ENCODE measurements around the gene FAM222A. TPM values are rescaled to one million over a fixed set of nuclear protein-coding genes. Genes with fewer than 3 reads are reported as not detected.
"Not testable (repeated sequence)": the region's sequence is repeated elsewhere in the genome, so short reads cannot be mapped to it uniquely, and the experiment has no call there.

The FAM222A gene
- total RNA-seq, 1 experiment from 2014 or later, result 0.24 TPM

DNA sequence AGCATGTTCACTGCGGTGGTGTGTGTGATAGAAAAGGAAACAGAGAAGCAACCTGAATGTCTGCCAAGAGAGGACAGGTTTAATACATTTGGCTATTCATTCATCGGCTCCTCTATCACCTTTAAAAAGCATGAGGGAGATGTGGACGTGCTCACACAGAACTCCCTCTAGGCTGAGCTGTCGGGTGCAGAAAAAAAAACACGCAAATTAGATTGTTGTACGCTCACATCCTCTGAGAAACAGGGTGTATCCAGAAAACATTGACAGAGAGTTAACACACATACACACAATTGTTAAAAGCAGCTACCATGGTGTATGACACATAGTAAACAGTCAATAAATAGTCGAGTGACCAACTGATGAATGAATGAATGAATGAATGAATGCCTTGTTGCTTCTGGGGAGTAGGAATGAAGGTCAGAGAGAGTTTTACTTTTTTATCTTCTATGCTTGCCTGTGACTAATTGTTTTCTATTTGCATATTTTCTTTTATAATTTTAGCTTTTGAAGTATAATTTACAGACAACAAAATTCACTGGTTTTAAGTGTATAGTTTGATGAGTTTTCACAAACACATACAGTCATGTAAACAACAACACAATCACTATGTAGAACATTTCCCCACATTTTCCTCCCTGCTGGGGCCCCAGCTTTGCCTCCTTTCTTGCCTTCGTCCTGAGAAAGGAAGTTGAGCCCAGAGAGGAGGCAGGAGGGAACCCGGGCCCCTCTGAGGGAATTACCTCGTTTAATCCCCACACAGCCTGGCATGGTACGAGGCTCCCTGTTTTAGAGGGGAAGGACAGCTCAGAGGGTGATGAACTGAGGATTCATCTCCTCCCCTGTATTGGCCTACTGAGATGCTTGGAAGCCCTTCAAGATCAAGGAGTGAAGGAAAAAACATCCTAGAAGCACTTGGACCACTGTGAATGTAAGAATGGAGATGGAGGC is 19.7 kb upstream of the FAM222A start:
- no peak for DNase-seq (ENCODE audit: low read depth)

DNA sequence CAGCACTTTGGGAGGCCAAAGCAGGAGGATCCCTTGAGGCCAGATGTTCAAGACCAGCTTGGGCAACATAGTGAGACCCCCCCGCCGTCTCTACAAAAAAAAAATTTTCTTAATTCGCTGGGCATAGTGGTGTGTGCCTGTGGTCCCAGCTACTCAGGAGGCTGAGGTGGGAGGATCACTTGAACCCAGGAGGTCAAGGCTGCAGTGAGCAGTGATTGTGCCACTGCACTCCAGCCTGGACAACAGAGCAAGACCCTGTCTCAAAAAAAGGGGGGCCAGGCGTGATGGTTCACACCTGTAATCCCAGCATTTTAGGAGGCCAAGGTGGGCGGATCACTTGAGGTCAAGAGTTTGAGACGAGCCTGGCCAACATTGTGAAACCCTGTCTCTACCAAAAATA is 19.0 kb upstream of the FAM222A start:
- not testable (repeated sequence) for DNase-seq (ENCODE audit: low read depth)

DNA sequence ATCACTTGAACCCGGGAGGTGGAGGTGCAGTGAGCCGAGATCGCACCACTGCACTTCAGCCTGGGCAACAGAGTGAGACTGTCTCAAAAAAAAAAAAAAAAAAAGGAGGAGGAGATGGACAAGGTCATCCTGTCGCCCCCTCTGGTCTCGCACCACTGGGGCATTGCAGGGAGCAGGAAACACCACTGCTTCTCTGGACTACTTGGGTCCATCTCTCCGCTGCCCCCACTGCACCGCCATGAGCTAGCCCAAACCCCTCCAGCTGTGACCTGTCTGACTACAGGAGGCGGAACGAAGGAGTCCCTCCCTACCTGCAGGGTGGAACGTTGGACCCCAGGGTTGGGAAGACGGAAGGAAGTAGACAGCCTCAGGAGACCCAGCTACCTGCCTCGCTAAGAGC is 18.2 kb upstream of the FAM222A start:
- no peak for DNase-seq (ENCODE audit: low read depth)

DNA sequence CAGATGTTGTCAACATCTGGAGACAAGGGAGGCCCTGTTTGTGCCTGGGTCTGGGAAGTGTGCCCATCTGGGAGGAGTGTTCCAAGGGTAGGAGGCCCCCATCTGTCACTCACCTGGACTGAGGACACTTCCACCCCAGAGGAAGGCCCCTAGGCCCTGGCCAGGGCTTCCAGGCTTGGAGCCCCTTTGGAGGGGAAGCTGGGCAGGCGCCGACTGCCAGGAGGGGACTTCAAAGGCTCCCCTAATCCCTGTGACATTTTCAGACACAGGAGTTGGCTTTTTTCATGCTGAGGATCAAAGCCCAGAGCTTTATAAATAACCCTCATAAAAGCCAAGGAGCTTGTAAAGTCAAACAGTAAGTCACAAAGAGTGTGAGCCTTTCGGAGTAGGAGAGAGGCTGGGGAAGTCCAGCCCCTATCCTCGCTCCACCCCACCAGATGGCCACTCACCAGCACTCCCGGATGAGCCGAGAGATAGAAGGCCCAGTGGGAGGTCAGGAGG is 17.6 kb upstream of the FAM222A start:
- no peak for DNase-seq (ENCODE audit: low read depth)

DNA sequence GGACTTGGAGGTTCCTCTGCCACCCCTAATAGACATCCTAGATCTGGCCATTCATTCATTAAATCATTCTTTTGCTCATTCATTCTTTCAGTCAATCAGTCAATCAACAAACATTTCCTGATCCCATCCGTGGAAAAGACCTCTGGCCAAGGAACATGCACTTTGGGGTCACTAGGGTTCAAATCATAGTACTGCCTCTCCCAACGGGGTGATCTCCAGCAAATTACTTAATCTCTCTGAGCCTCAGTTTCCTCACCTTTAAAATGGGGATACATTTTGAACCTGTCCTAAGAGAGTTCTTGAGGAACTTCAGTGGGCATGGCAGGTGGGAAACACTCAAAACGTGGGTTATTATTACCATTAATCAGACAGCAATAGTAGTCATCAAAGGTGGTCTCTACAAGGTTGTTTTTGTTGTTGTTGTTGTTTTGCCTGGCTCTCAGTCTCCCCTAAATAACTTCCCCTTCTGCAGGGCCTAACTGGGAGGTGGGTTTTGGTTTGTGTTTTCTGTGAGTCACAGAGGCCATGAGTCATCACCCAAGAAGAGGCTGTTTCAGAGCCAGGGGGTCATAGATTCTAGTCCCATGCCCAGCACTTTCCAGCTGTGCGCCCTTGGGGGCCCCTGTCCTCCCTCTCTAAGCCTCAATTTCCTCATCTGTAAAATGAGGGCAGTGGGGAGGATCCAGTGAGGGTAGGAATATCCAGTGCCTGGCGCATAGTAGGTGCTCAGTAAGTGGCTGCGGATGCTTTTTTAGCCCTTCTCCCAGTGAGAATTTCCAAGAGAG is 16.9 kb upstream of the FAM222A start:
- peak; percentile 44 for DNase-seq (ENCODE audit: low read depth)

DNA sequence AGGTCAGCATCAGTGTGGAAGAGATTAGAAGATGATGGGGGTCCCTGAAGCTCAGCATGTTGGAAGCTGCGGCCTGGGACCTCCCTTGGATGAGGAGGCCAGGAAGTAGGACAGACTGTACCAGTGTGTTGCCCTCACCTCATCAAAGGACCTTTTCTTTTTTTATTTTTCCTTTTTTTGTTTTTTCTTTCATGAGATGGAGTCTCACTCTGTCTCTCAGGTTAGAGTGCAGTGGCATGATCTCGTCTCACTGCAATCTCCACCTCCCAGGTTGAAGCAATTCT is 16.4 kb upstream of the FAM222A start:
- DNase-seq (ENCODE audit: low read depth), result no peak

DNA sequence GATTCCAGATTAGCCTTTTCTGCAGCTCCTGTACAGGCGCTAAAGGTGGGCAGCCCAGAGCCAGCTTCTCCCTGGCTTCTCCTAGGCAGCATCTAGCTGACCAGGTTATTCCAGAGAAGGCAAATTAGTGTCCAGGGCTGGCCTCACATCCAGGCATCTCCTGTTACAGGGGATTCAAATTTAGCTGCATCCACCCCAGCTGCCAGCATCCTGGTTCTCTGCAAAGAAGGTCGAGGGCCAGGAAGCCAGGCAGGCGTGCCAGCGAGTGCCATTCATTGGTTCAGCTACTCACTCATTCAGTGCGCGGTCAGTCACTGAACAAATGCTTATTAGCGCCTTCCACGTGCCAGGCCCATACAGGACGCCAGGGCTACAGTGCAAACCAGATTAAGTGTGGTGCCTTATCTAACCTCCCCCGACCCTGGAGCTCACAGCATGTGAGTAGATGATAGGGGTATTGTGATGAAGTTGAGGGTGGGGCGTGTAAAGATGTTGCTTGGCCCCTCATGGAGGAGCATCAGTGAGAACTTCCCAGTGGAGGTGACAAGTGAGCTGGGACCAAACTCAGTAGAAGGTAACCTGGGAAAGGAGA is 15.7 kb upstream of the FAM222A start:
- no peak for DNase-seq (ENCODE audit: low read depth)

DNA sequence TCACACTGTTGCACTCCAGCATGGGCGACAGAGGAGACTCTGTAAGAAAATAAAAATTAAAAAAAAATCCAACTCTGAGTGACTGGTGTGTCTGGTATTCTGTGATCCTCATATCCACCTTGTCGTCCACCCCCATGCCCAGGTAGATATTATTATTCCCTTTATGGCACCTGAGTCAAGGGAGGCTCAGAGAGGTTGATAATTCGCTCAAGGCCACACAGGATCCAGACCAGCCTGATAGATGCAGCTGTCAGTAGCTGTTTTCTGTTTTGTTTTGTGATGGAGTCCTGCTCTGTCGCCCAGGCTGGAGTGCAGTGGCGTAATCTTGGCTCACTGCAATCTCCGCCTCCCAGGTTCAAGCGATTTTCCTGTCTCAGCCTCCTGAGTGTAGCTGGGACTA is 14.8 kb upstream of the FAM222A start:
- no peak for DNase-seq (ENCODE audit: low read depth)

DNA sequence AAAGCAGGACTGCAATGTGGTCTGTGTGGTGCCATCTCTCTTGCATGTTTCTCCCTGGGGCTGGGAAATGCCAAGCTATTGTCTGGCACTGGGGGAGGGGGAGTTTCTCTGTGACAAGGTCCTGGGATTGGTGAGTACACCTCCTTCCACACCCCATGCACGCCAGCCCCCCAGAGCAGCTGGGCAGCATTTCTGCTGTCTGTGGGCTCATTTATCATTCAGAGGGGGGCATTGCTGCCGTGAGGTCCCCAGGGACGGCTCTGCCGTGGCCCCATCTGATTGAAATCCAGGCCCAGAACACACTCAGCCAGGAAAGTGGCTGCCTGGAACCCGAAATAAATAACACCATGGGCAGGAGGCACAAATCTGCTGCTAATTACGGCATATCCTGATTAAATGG is 12.6 kb upstream of the FAM222A start:
- no peak for DNase-seq (ENCODE audit: low read depth)

DNA sequence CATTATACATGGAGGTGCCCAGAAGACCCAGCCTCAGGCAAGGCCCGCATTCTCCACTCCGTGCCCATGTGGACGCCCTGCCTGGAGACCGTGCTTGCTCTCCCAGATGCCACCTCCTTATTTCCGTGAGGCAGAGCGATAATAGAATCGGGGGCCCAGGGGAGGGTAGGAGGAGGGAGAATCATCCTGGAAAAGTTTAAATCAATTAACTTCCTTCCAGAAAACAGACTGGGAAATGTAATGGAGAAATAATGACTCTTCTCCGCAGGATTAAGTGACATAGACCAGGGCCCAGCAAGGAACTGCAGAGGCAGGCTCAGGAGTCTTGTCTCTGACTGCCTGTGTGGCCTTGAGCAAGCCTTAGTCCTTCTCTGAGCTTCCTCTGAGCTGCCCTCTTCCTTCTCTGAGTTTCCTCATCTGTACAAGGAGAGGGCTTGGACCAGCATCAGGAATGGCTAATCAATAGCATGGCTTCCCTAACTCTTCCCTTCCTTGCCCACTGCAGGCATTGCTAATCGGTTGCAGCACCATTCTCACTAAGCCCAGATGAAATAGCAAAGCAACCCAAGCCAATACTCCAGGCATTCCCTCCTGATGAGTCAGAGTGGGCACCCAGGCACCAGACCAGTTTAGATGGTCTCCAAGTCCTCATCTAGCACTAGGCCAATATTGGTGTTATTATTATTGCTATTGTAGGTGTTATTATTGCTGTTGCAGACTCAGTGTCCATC is 11.3 kb upstream of the FAM222A start:
- no peak for DNase-seq (ENCODE audit: low read depth)

DNA sequence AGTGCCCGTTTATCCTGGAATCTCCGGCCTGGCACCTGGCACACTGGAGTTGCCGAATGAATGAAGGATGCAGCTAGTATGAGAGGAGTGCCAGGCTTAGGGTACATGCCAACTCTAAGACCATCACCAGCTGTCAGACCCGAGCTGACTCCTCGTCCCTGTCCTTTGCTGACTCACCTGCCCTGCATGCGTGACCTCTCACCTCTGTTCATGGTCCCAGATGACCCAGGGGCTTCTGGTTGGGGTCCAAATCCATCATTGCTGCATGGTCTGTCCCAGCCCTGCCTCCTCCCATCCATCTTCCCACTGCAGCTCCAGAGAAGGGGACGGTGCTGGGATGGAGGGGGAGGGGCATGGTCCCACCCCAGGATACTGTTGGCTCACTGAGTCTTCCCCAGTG is 9.9 kb upstream of the FAM222A start:
- no peak for DNase-seq (ENCODE audit: low read depth)

DNA sequence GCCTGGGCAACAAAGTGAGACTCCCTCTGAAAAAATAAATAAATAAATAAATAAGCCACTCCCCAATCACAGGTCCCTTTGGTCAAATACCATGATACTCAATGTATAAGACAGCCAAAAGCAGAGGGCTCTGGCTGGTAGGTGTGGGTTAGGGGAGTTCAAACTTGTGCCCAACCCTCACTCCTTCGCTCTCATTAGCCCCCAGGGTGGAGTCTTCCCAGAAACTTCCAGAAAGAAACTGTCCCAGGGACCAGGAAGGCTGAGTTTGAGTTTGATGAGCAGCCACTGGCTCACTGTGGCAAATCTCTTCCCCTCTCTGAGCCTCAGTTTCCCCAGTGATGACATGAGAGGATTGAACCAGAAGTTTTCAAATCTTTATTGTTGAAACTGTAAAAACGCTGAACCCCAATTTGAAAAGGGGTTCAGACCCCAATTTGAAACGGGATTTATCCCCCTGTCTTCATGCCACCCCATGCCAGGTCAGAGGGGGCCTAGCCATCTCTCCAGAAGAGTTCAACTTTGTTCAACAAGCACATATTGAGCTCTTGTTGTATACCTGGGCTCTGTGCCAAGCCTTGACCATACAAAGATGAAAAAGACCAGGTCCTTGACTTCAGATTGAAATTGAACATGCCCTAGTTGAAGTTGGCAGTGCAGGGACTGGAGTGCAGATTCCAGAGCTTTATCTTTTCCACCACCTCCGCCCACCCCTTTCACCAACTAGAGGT is 9.1 kb upstream of the FAM222A start:
- DNase-seq (ENCODE audit: low read depth), result no peak

DNA sequence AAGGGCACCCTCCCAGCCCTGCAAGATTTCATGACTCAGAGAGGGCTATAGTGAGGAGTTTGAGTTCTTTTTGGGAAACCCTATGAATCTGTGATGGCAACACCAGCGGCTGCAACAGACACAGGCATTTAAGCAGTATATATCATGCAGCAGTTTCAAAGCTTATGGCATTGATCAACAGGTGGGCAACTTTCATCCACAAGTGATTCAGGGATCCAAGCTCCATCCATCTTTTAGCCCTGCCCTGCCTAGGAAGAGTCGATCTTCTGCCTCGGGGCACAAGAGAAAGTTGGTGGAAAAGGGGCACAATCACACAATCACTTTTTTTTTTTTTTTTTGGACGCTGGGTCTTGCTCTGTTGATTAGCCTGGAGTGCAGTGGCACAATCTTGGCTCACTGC is 8.3 kb upstream of the FAM222A start:
- no peak for DNase-seq (ENCODE audit: low read depth)

DNA sequence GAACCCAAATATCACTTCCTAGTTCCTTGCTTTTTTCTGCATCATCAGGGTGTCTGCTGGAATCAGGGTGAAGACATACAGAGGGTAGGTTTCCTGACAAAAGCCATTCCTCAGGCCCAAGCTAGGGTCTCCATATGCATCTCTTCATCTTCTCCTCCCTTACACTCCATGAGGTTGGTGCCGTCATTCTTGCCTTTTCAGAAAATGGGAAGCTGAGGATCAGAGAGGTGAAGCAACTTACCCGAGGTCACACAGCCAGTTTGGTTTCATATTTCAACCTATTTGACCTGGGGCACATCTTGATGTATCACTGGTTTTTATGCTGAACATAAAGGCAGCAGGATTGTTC is 7.3 kb upstream of the FAM222A start:
- DNase-seq (ENCODE audit: low read depth), result no peak

DNA sequence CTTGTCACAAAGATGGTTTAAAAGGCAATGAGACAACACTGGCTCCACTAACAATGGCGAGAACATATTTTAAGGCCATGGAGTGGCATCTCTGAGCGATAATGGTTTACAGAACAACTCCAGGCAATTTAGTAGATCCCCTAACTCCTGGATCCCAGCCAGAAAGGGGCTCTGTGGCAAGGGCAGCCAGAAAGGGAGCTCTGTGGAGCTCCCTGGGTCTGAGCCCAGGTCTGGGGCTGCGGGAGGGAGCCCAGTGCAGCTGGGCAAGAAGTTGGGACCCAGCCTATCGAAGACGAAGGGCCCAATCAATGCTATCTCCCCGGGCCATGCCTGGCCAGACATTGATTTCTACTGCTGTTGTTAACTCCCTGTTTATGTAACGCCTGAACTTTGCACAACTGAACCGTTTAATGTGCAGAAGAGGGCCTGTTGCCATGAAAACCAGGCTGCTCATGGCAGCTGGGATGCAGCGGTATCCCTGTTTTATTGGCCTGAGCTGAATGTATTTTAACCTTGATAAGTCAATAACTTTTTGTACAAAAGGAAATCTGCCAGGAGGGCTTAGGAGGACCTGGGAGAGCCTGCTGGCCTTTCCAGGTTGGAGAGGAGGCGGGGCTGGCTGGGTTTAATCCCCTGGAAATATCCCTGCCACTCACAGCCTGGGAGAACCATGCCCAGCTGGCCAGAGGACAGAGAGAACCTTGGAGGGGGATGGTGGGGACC is 6.7 kb upstream of the FAM222A start:
- DNase-seq (ENCODE audit: low read depth), result no peak

DNA sequence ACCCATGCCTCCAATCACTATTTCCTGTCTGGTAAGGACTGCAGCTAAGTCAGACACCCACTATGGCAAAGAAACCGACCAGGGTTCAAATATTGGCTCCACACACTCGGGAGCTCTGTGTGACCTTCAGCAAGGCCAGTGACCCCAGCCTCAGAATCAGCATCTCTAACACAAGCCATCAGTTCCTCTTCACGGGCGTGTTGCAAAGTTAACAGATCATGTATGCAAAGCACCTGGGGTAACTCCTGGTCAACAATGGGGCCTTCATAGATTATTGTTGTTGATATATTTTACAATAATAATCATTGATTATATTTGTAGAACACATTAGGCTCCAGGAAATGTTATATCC is 6.2 kb upstream of the FAM222A start:
- no peak for DNase-seq (ENCODE audit: low read depth)

DNA sequence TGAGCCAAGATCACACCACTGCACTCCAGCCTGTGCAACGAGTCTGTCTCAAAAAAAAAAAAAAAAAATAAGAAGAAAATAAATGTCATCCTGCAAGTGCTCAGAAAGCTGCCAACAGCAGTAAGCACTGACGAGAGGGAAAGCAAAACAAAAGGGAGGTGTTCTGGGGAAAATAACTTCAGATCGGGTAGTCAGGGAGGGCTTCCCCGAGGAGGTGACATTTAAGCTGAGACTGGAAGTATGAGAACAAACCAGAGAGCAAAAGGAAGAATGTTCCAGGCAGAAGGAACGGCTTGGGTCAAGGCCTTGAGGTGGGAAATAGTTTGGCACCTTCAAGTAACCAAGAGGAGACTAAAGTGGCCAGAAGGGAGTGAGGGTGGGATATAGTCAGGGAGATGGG is 4.7 kb upstream of the FAM222A start:
- no peak for DNase-seq (ENCODE audit: low read depth)

DNA sequence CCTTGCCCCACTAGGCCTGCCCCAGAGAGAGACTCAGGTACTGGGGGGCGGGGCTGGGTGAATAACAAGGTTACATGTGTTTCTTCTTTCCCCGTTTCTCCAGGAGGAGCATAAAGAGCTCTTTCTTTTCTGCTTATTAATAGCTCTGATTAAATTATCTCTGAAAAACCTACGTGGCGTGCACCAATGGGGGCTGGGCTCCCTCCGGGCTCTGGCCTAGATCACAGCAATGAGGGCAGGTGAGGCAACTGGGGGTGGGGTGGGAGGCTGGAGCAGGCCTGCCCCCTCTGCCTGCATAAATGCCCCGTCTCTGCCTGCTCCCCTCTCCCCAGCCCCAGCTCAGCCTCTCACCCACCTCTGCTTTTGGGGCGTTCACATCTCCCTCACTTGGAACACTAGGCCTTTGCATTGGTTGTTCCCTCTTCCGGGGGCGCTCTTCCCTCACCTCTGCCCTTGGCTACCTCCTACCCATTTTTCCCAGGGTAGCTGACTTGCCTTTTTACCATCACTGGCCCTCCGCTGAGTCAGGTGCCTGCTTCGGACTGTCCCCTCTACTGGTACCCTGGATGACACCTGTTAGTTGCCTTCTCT is 4.1 kb upstream of the FAM222A start:
- no peak for DNase-seq (ENCODE audit: low read depth)

DNA sequence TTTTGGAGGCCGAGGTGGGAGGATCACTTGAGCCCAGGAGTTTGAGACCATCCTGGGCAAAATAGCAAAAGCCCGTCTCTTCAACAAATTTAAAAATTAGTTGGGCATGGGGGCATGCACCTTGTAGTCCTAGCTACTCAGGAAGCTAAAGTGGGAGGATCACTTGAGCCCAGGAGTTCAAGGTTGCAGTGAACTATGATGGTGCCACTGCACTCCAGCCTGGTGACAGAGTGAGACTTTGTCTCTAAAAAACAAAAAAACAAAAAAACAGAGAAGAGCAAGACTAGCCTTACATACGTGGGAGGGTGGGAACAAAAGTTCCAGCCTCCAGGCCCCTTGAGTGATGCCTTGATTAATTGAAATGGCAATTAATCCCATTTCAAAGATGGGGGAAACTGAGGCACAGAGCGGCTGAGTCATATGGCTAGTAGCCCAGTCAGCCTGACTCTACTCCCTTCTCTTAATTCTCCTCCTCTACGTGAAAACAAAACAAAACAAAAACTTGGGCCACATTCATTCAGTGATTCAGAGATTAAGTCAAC is 3.3 kb upstream of the FAM222A start:
- DNase-seq (ENCODE audit: low read depth), result no peak
